ENCODE results near the gene UGT1A6.

UGT1A6 gene

GRCh38 chr2:233768076-233768475 lies 75.4 kb downstream of the UGT1A6 start:
- no peak for TF ChIP-seq CTCF (IDR thresholded peaks at IDR 0.05; ENCODE audit: control insufficient read depth, extremely low read depth, insufficient read depth)
- no peak for DNase-seq (ENCODE audit: low read depth)
- no peak overlapping the region for H3K4me3 ChIP-seq (ENCODE audit: low read depth, low read length)

GRCh38 chr2:233769260-233769659 lies 76.6 kb downstream of the UGT1A6 start:
- no peak for DNase-seq (ENCODE audit: low read depth)
- TF ChIP-seq CTCF (IDR thresholded peaks at IDR 0.05; ENCODE audit: control insufficient read depth, extremely low read depth, insufficient read depth) = no peak
- H3K4me3 ChIP-seq (ENCODE audit: low read depth, low read length) = no peak overlapping the region

- TF ChIP-seq CTCF (IDR thresholded peaks at IDR 0.05; ENCODE audit: control insufficient read depth, extremely low read depth, insufficient read depth) = no peak
- no peak for DNase-seq (ENCODE audit: low read depth)
- no peak overlapping the region for H3K4me3 ChIP-seq (ENCODE audit: low read depth, low read length)
Observed at GRCh38 chr2:233772153-233772552, 79.5 kb downstream of the UGT1A6 start.

GRCh38 chr2:233772583-233772982 lies 79.9 kb downstream of the UGT1A6 start:
- DNase-seq (ENCODE audit: low read depth) = no peak
- TF ChIP-seq CTCF (IDR thresholded peaks at IDR 0.05; ENCODE audit: control insufficient read depth, extremely low read depth, insufficient read depth) = peak; percentile 49
- no peak overlapping the region for H3K4me3 ChIP-seq (ENCODE audit: low read depth, low read length)

GRCh38 chr2:233773854-233774253 lies 81.2 kb downstream of the UGT1A6 start:
- no peak for DNase-seq (ENCODE audit: low read depth)
- no peak for TF ChIP-seq CTCF (IDR thresholded peaks at IDR 0.05; ENCODE audit: control insufficient read depth, extremely low read depth, insufficient read depth)
- H3K4me3 ChIP-seq (ENCODE audit: low read depth, low read length) = no peak overlapping the region

- no peak for TF ChIP-seq CTCF (IDR thresholded peaks at IDR 0.05; ENCODE audit: control insufficient read depth, extremely low read depth, insufficient read depth)
- DNase-seq (ENCODE audit: low read depth) = no peak
- H3K4me3 ChIP-seq (ENCODE audit: low read depth, low read length) = no peak overlapping the region
Observed at GRCh38 chr2:233775414-233775813, 82.7 kb downstream of the UGT1A6 start.

GRCh38 chr2:233778030-233778429 lies 85.3 kb downstream of the UGT1A6 start, which contains the start of gene MROH2A:
Gene MROH2A (plus strand): TSS chr2:233778330. CDS start chr2:233779359, 1,029 bp downstream.
- no peak for DNase-seq (ENCODE audit: low read depth)
- TF ChIP-seq CTCF (IDR thresholded peaks at IDR 0.05; ENCODE audit: control insufficient read depth, extremely low read depth, insufficient read depth) = no peak
- no peak within 1 kb of the TSS for H3K4me3 ChIP-seq (ENCODE audit: low read depth, low read length)
